ENCODE measurements around the gene NAV2. TPM values are rescaled to one million over a fixed set of nuclear protein-coding genes. Genes with fewer than 3 reads are reported as not detected.

NAV2 gene
- total RNA-seq, 1 donor from 2014 or later: 44.8 TPM

DNA sequence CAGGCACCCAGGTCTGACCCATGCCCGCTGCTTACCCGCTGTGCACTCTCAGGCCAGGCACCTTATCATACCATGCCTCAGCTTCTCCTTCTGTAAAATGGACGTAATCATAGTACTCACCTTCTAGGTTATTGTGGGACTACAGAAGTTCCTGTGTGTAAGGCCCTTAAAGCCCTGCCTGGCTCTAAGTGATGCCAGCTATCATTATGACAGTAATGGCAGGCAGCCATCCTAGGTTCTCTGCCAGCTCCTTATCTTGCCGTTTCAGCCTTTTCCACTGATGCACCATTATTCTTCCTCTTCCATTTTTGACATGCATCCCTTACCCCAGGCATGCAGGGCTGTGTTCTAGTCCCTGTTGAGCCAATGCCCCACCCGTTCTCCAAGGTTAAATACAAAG lies 389.8 kb downstream of the NAV2 start:
- no peaks in the 10 kb centered on the region for H3K27me3 ChIP-seq
- no peak overlapping the region for H3K27ac ChIP-seq
- H3K4me1 ChIP-seq: no peaks in the 10 kb centered on the region
- H3K9me3 ChIP-seq: no peaks in the 10 kb centered on the region
- no peak for TF ChIP-seq CTCF (IDR thresholded peaks at IDR 0.05)
- ATAC-seq (no peak), DNase-seq (no peak)
- H3K4me3 ChIP-seq: no peak overlapping the region
- peaks cover 49% of the 10 kb centered on the region for H3K36me3 ChIP-seq
- intact Hi-C loops (cut with DNase I): loop anchor here (5.0 to 10.0 kb wide), 2 partner anchors 148 to 790 kb away; no protein-coding TSS in a partner anchor

DNA sequence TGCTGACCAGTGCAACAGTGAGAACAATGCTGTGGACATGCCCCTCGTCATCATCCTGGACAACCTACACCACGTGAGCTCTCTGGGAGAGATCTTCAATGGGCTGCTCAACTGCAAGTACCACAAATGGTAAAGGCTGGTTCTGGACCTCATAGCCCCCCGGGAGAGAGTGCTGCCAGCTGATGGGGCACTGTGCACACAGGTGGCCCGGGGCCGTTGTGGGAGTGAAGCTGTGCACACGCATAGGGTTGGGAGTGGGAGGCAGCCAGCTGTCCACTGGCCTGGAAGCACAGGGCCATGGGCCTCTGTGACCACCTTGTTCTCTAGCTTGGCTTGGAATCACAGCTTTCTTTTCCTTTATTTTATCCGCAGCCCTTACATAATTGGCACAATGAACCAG lies 390.6 kb downstream of the NAV2 start:
- intact Hi-C loops (cut with DNase I): loop anchor here (5.0 to 10.0 kb wide), 2 partner anchors 148 to 791 kb away; no protein-coding TSS in a partner anchor
- Histone ChIP-seq H3K9me3 (no peaks in the 10 kb centered on the region), H3K27ac (no peak overlapping the region), H3K27me3 (no peaks in the 10 kb centered on the region), H3K36me3 (peaks cover 53% of the 10 kb centered on the region), H3K4me3 (no peak overlapping the region), H3K4me1 (no peaks in the 10 kb centered on the region)
- no peak for TF ChIP-seq CTCF (IDR thresholded peaks at IDR 0.05)
- ATAC-seq: no peak
- no peak for DNase-seq

- H3K27me3 ChIP-seq: no peaks in the 10 kb centered on the region
- ATAC-seq (no peak), DNase-seq (no peak)
- peaks cover 41% of the 10 kb centered on the region for H3K36me3 ChIP-seq
- H3K27ac ChIP-seq: no peak overlapping the region
- no peaks in the 10 kb centered on the region for H3K4me1 ChIP-seq
- TF ChIP-seq CTCF (IDR thresholded peaks at IDR 0.05): no peak
- no peak overlapping the region for H3K4me3 ChIP-seq
- H3K9me3 ChIP-seq: no peaks in the 10 kb centered on the region
- intact Hi-C loops (cut with DNase I): loop anchor here (10.0 kb wide), 1 partner anchor 151 kb away; no protein-coding TSS in a partner anchor
Observed at GRCh38 chr11:20105427-20105826, 392.8 kb downstream of the NAV2 start.

- Histone ChIP-seq H3K36me3 (peaks cover 22% of the 10 kb centered on the region), H3K4me3 (no peak overlapping the region), H3K27me3 (no peaks in the 10 kb centered on the region), H3K4me1 (peaks cover 10% of the 10 kb centered on the region), H3K9me3 (no peaks in the 10 kb centered on the region), H3K27ac (no peak overlapping the region)
- no peak for ATAC-seq
- intact Hi-C loops (cut with DNase I): loop anchor here (10.0 kb wide), 1 partner anchor 155 kb away; no protein-coding TSS in a partner anchor
- no peak for DNase-seq
- no peak for TF ChIP-seq CTCF (IDR thresholded peaks at IDR 0.05)
Observed at GRCh38 chr11:20109731-20110445, 397.3 kb downstream of the NAV2 start.

GRCh38 chr11:20110908-20111669 lies 398.5 kb downstream of the NAV2 start:
- Histone ChIP-seq H3K4me1 (peaks cover 10% of the 10 kb centered on the region), H3K27ac (no peak overlapping the region), H3K36me3 (peaks cover 27% of the 10 kb centered on the region), H3K4me3 (no peak overlapping the region), H3K27me3 (no peaks in the 10 kb centered on the region), H3K9me3 (no peaks in the 10 kb centered on the region)
- DNase-seq (no peak), ATAC-seq (peak; percentile 87)
- peak; percentile 79 for TF ChIP-seq CTCF (IDR thresholded peaks at IDR 0.05)
- intact Hi-C loops (cut with DNase I): no loop called here

Data from upper lobe of right lung (tissue), 1 donor.